NCI-H1436 treated with DMSO at 0.1 percent for 48 hours (cell line): ENCODE results near the gene DHTKD1.
"Not testable (repeated sequence)": the region's sequence is repeated elsewhere in the genome, so short reads cannot be mapped to it uniquely, and the experiment has no call there.

Experiments
- DNase-seq: peaks from one replicate; lab custom pipeline; 2025; lab: John Stamatoyannopoulos, UW

DHTKD1 gene

DNA sequence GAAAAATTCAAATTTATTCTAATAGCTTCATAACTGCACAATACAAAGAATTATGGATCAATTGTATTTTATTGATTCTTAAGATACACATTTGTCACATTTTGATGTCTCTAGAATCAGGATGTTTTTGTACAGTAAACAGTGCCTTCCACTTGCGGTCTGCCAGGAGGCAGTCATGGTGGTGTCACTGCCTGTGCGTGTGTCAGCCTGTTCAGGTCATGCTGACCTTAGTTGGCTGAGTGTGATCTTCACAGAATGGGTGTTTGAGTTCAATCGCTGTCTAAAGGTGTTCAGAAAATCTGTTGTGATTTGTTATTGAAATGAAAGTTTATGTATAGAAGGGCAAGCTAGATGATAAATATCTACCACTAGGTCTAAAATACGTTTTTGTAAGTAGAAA, 81.4 kb downstream of the DHTKD1 start:
- DNase-seq, result no peak

DNA sequence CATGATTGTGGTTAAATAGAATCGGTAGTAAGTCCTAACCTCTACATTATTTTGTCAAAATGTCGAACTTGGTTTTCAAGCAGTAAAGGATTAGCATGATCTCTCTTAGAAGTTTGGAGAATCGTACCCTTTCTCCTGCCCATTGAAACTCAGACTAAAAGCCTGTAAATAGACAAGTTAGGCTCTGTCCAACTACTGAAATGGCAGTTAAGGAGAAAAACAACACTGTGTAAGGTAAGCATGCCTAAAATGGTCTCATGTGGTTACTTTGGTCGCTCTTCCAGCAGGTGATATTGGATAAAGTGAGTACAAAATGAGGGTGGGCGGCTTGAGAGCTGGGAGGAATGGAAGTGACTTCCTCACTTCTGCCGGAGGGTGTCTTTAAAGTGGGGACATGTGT, 85.8 kb downstream of the DHTKD1 start:
- no peak for DNase-seq

DNA sequence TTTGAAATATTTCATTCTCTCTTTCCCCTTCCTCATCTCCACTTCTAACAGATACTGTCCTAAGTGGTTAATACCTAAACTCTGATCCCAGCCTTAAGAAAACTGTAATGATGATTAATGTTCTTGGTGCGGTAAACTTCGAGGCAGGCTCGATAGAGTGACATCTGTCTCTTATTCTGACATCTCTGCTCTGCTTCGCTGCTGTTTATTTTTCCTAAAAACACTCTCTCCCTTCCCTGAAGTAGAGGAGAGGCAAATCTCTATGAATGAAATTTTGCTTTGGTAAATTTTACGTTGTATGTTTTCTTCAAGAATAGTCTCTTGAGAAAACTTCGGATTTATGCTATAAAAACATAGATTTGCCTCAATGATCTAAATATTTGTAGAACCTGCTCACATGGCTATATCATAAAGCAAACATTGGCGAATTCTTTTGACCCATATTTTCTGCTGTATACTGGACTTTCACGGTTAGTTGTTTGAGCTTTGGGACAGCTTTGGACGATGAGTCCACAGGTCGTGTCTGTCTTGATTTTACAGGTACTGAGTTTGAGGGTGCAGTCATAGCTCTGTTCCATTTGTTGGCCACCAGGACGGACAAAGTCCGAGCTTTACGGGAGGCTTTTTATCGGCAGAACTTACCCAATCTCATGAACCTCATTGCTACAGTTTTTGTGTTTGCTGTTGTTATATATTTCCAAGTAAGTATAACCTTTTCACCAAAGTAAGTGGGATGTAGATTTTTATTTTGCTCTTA, 87.8 kb downstream of the DHTKD1 start:
- no peak for DNase-seq

DNA sequence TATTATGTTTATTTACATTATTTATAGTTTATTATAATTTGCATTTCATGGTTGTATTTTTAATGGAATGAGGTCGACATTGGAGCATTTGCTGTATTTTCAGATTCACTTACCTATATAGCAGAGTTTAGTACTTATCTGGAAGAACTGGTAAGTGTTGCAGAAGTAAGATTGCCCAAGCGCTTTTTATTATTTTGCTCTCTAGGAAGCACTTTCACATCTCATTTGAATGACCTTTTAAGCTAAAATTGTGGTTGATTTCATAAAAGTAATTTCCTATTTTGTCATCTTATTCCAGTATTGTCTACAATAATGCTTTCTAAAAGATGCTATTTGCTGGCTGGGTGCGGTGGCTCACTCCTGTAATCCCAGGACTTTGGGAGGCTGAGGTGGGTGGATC, 89.4 kb downstream of the DHTKD1 start:
- DNase-seq, result no peak

DNA sequence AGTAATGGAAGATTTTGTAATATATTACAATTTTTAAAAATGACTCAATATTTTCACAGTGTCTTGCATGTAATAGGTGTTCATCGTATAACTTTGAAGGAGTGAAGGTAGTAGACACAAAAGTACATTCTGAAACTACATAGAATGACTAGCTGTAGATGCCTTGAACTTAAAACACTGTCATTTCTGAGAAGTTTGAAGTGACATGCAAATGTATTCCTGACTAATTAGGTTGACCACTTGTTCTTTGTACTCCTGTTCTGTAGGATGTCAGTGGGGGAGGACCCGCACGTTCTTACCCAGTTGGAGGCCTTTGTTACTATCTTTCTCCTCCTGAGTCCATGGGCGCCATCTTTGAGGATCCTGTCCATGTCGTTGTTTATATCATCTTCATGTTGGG, 91.9 kb downstream of the DHTKD1 start:
- no peak for DNase-seq

DNA sequence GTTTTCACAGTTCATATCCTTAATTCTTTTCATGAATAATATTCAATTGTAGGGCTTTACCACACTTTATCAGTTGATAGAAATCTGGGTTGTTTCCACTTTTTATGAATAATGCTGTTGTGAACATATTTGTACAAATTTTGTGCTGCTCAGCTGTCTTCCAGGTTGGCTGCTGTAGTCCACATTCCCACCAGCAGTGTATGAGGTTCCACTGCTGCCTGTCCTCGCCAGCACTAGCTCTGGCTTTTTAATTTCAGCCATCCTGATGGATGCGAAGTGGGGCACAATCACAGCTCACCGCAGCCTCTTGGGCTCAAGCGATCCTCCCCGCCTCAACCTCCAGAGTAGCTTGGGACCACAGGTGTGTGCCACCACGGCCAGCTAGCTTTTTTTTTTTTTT, 94.2 kb downstream of the DHTKD1 start:
- DNase-seq, result no peak

DNA sequence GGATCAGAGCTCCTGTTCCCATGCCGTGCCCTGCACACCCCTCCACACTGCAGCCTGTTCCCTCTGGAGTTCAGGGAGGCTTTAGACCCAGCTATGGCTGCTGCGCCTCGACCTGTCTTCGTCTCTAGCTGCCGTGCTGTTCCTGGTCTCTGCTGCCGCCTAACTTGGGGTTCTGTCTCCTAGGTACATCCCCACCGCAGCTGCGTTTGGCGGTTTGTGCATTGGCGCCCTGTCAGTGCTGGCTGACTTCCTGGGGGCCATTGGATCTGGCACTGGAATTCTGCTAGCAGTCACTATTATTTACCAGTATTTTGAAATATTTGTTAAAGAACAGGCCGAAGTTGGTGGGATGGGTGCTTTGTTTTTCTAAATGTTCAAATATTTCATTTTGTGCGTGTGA, 95.3 kb downstream of the DHTKD1 start:
- DNase-seq, result no peak

DNA sequence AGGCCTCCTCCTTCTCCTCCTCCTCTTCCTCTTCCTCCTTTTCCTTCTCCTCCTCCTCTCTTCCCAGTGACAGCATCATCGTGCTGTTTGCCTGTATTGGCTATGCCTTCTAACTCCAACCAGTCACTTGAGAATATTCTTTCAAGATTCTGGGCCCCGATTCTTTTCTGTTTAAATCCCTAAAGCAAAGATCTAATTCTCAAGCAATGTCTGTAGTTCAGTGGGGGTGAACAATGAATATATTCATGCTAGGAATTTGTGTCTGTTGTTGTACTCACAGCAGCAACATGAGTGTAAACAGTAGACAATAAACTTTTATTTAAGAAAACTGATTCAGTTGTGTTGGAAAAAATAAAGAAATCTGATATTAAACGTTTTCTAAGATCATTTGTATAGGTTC, 96.3 kb downstream of the DHTKD1 start:
- no peak for DNase-seq

DNA sequence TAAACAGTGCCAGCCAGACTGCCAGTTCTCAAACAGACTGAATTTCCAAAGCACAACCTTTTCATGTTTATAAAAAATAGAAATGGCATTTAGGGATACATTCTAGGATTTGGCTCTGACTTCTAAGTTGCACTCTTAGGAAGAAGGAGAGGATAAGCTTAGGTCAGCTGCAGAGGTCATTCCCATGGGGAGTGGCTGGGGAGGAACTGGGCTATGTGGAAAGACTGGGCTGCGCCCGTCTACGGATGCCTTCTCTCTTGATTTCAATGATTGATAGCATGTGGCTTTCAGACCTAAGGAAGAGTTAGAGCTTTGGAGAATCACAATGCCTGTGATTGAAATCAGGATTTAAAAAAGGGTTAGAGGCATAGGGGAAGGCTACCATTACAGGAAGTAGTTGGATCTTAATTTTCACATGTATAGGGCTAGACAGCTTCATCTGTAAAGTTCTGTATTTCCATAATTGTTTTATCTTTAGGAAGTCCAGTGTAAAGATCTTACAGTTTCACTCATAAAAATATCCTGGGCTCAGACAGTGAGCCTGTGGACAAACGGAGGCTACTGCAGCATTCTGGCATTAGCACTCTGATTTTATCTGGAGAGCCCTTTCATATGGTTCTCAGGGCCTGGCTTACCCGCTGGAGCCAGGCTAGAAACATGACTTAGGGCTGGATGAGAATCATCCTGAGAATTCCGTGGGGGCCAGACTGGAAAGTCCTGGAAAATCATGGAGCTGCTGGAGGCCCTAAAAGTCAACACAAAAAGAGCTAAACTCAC, 97.4 kb downstream of the DHTKD1 start:
- DNase-seq, result no peak

DNA sequence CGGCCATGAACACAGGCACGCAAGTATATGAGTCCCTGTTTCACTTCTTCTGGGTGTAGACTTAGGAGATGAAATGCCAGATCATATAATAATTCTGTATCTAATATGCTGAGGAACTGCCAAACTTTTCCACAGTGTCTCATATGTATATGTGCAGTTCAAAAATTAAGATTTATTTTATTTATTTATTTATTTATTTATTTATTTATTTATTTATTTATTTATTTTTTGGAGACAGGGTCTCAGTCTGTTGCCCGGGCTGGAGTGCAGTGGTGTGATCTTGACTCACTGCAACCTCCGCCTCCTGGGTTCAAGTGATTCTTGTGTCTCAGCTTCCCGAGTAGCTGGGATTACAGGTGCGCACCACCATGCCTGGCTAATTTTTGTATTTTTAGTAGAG, 102.8 kb downstream of the DHTKD1 start:
- not testable (repeated sequence) for DNase-seq
